KBM-7 (cell line): ENCODE results near the gene DCN.
A peak's percentile ranks its signal among the peaks of the same experiment; 100 is the strongest.

ENCODE experiments used
- DNase-seq: peaks from one replicate; pipeline ENCODE4 v3.0.0-alpha.2; 2015
- in situ Hi-C: fragments of 300-500 bp; cut with MboI; formaldehyde crosslinking; loops from 2 replicates; pipeline ENCODE4 v1.14.3; 2020; ENCODE audit warnings: low sequenced_read_pairs, low pct_unique_long_range_greater_than_20kb, mixed read lengths

DCN gene

GRCh38 chr12:91109581-91110310 lies 72.9 kb downstream of the DCN start:
- no peak for DNase-seq
- in situ Hi-C loops = loop anchor here (25.0 kb wide), 1 partner anchor 122 kb away; no protein-coding TSS in a partner anchor

GRCh38 chr12:91109148-91109564 lies 73.5 kb downstream of the DCN start:
- DNase-seq = peak; percentile 77
- in situ Hi-C loops = loop anchor here (25.0 kb wide), 1 partner anchor 122 kb away; no protein-coding TSS in a partner anchor

- in situ Hi-C loops = loop anchor here (25.0 kb wide), 1 partner anchor 121 kb away; no protein-coding TSS in a partner anchor
- DNase-seq = no peak
Measured at GRCh38 chr12:91108196-91108755, 74.3 kb downstream of the DCN start.

GRCh38 chr12:91106283-91106682 lies 76.3 kb downstream of the DCN start:
- in situ Hi-C loops = loop anchor here (25.0 kb wide), 1 partner anchor 119 kb away; no protein-coding TSS in a partner anchor
- no peak for DNase-seq

GRCh38 chr12:91105807-91106206 lies 76.8 kb downstream of the DCN start:
- DNase-seq = no peak
- in situ Hi-C loops = loop anchor here (25.0 kb wide), 1 partner anchor 119 kb away; no protein-coding TSS in a partner anchor

GRCh38 chr12:91104812-91105466 lies 77.7 kb downstream of the DCN start:
- in situ Hi-C loops = loop anchor here (25.0 kb wide), 1 partner anchor 118 kb away; no protein-coding TSS in a partner anchor
- DNase-seq = no peak

- no peak for DNase-seq
- in situ Hi-C loops = loop anchor here (25.0 kb wide), 1 partner anchor 116 kb away; no protein-coding TSS in a partner anchor
Measured at GRCh38 chr12:91103624-91104023, 79.0 kb downstream of the DCN start.

GRCh38 chr12:91103101-91103500 lies 79.5 kb downstream of the DCN start:
- DNase-seq = no peak
- in situ Hi-C loops = loop anchor here (25.0 kb wide), 1 partner anchor 116 kb away; no protein-coding TSS in a partner anchor

GRCh38 chr12:91100906-91101305 lies 81.7 kb downstream of the DCN start:
- DNase-seq = no peak
- in situ Hi-C loops = loop anchor here (25.0 kb wide), 1 partner anchor 114 kb away; no protein-coding TSS in a partner anchor

GRCh38 chr12:91099836-91100235 lies 82.8 kb downstream of the DCN start:
- in situ Hi-C loops = loop anchor here (25.0 kb wide), 1 partner anchor 113 kb away; no protein-coding TSS in a partner anchor
- DNase-seq = no peak

GRCh38 chr12:91099341-91099740 lies 83.3 kb downstream of the DCN start:
- DNase-seq = no peak
- in situ Hi-C loops = no loop called here

GRCh38 chr12:91098941-91099340 lies 83.7 kb downstream of the DCN start:
- in situ Hi-C loops = no loop called here
- no peak for DNase-seq

GRCh38 chr12:91098461-91098860 lies 84.2 kb downstream of the DCN start:
- in situ Hi-C loops = no loop called here
- peak; percentile 9 for DNase-seq

GRCh38 chr12:91094957-91095356 lies 87.7 kb downstream of the DCN start:
- in situ Hi-C loops = no loop called here

GRCh38 chr12:91094032-91094662 lies 88.5 kb downstream of the DCN start:
- DNase-seq = no peak
- in situ Hi-C loops = no loop called here

More at GRCh38 chr12:91094957-91095356, 87.7 kb downstream of the DCN start:
- no peak for DNase-seq

- DNase-seq = no peak
Measured at GRCh38 chr12:91093341-91093740, 89.3 kb downstream of the DCN start.

GRCh38 chr12:91091916-91092715 lies 90.5 kb downstream of the DCN start:
- in situ Hi-C loops = no loop called here

More at GRCh38 chr12:91093341-91093740, 89.3 kb downstream of the DCN start:
- in situ Hi-C loops = no loop called here

More at GRCh38 chr12:91091916-91092715, 90.5 kb downstream of the DCN start:
- no peak for DNase-seq
